A549 treated with CORT108297 at 1 μM for 4 hours (cell line): ENCODE data around the gene POTEE. TPM values are rescaled to one million over a fixed set of nuclear protein-coding genes. Genes with fewer than 3 reads are reported as not detected.

Source experiments
- total RNA-seq: library from RNA; stranded (reverse); fragments of 200-300 nt; extraction: Qiagen RNA extraction; gene quantifications from 5 replicates; pipeline ENCODE4 v1.2.3, GENCODE V29; 2022

POTEE gene
- total RNA-seq: 0.03 to 0.07 TPM (median 0.06 TPM) in 5 replicates

GRCh38 chr2:131209030-131209772, at the start of gene POTEE:
Gene POTEE, plus strand, starts transcription at chr2:131209536. Its CDS starts 8,867 bp downstream, at chr2:131218403.

Other genes with a start within 250 kb of the POTEE start
- 78.1 to 100 TPM (median 87.9 TPM) in 5 replicates for gene FAM168B, start 116.1 kb upstream of the POTEE start, total RNA-seq
- gene PLEKHB2, start 104.2 kb upstream of the POTEE start, total RNA-seq: 68.8 to 80.4 TPM (median 78.0 TPM) in 5 replicates
- 0.03 to 0.07 TPM in 2 of 5 replicates, not detected in the others for gene RAB6D, start 154.6 kb downstream of the POTEE start, total RNA-seq